ENCODE data around the gene GABRG3.

GABRG3 gene

DNA sequence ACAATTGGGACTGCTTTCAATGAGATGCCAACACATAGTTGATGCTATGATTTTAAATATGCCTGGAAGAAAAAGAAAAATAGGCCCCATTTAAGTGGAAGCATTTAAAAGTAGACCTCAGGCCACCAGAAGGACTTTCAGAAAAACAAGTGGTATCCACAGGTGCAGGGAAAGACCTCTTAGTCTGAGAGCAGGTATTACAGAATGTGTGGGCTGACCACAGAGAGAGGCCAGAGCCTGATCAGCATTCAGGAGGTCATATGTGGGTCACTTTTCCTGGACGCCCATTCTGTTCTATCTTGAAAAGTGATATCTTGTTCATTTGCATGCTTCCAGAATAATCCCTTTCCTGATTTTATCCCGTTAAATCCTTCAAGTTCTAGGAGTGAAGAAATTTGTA, 95.5 kb downstream of the GABRG3 start:
- DNase-seq: no peak

GRCh38 chr15:27067175-27067574, 96.2 kb downstream of the GABRG3 start:
- no peak for DNase-seq

- DNase-seq: no peak
These were observed 99.9 kb downstream of the GABRG3 start for GRCh38 chr15:27070841-27071240.

- no peak for DNase-seq
These were observed 103.2 kb downstream of the GABRG3 start for GRCh38 chr15:27074179-27074578.

GRCh38 chr15:27077790-27078189, 106.8 kb downstream of the GABRG3 start:
- DNase-seq: no peak

DNA sequence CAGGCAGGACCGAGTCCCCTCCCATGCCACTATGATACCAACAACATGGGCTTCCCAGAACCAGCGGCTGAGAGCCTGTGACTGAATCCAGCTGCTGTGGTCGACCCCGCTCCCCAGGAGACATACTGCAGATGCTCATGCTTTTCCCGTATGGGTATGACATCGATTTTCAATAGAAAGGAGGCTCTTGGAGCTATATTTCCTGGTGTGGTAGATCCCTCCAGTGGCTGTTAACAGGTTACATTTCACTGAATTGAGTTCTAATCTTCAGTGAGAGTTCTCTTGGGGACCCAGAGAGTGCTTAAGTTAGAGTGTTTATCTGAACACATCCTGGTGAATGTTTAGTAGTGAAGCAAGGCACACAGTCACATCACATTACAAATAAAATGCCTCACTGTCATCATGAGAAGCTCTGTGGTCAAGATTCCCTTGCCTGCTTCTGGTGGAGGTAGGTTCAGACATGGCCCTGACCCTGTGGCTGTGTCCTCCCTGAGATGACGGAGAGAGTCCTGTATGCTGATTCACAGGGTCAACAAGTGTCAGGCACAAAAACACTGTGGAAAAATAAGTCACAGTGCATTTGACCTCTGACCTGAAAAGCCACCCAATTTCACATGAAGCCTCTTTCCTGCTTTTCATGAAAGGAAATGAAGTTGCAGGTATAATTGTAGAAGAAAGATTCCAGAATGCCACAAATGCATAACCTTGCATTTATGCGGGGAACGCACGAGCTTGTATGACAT, 110.9 kb downstream of the GABRG3 start:
- DNase-seq: no peak

- no peak for DNase-seq
These were observed 111.5 kb downstream of the GABRG3 start for GRCh38 chr15:27082526-27082925.

DNA sequence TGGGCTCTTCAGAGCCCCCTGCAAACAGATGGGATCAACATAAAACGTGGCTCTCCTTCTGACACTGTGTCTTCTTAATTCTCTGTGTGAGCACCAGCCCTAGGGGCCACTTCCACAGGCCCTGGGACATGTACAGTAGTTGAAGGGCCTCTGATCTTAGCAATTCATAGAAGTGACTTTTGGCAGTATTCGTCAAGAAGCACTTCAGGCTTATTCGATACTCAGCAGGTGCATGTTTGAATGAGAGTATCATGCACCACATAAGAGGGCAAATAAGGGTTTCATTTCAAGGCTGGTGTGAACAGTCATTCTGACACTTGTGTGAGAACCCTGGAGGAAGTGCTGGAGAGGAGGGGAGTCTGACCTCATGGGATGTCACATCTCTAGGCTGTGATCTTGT, 113.9 kb downstream of the GABRG3 start:
- no peak for DNase-seq

DNA sequence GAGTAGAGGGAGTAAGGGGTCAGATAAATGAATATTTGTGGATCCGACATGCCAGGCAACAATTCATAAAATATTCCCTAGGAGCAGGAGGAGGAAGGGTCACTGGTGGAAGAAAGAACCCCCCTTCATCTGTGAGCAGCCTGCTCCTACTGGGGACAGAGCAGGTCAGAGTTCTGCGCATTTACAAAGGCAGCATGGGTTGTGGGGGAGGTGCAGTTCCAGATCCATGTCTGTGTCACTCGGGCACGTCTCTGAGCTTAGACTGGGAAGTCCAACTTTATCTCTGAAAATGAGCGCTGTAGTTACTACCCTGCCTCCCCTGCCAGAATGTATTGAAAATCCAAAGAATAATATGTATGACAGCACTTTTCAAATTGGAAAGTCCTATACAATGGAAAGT, 115.2 kb downstream of the GABRG3 start:
- DNase-seq: no peak

DNA sequence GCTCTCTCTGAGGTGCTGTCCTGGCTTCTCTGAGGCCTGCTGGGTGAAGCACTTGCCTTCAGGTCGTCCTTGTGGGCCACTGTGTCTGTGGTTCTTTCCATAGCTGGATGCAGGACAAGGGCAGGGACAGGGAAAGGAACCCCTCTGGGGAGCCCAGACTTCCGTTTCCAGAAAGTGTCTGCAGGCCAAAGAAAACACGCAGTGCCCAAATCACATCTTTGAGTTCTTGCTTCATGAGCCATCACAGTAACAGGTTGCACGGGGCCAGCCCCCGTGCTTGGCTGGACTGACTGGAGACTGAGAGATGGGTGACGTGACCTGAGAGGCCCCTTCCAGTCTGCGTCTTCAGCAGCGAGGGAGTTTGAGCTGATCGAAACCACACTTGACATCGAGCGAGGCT, 115.8 kb downstream of the GABRG3 start:
- DNase-seq: no peak

- no peak for DNase-seq
These were observed 116.9 kb downstream of the GABRG3 start for GRCh38 chr15:27087651-27088583.

DNA sequence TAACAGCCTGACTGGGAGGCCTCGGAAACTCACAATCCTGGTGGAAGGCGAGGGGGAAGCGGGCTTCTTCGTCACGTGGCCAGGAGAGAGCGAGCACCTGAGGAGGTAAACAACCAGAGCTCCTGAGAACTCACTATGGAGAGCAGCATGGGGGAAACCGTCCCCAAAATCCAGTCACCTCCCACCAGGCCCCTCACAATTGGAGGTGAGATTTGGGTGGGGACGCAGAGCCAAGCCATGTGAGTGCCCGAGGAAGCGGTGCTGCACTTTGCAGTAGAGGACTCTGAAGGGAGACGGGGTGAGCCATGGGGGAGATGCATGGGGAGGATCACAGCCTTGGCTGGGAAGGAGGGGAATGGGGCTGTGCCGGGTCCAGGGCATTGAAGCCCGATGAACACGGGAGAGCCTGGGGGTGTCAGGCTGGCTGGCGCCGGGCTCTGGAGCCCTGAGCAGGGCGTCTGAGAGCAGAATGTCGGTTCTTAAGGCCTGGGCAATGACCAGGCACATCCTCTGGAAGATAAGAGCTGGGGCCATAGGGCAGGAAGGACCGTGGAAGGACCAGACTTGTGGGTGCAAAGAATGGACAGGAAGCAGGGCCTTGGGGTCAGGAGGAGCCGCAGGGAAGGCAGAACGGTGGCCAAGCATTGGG, 117.7 kb downstream of the GABRG3 start:
- no peak for DNase-seq

GRCh38 chr15:27089233-27089586, 118.2 kb downstream of the GABRG3 start:
- DNase-seq: no peak

GRCh38 chr15:27089676-27090075, 118.7 kb downstream of the GABRG3 start:
- DNase-seq: no peak

GRCh38 chr15:27091270-27091940, 120.4 kb downstream of the GABRG3 start:
- DNase-seq: no peak

DNA sequence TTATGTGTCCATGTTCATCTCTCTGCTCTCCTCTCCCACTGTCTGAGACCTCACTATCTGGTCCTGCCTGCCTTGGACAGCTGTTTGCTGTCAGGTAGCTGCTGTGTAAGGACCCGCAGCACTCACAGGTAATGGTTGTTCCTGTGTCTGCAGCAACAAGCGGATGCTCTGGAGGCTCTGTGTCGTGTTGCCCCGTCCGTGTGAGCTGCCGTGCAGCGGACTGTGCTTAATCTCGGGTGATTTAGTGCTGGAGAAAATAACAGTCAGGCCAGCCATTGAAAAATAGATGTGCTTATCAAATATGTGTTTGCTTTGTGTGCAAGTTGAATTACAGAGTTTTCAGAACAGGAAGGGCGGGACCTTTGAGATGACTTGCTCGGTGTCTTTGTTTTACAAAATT, 121.4 kb downstream of the GABRG3 start:
- DNase-seq: no peak

DNA sequence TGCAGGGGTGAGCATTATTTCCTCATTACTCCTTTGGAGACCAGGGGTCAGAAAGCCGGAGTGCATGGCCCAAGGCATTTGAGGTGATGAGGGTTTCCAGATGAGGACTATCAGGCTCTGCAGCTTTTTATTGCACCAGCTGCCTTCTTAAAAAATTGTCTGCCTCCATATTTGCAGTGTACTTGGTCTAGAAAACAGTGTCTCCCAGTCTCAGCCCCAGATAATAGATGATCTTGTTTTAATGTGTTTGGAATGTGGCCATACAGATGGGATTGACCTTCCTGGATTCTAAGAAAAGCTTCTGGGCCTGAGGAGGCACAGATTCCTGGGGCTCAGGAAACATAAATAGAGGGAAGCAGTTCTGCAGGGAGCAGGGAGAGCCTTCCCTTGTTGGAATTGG, 123.3 kb downstream of the GABRG3 start:
- no peak for DNase-seq

- no peak for DNase-seq
These were observed 125.1 kb downstream of the GABRG3 start for GRCh38 chr15:27095886-27096624.

- no peak for DNase-seq
These were observed 126.5 kb downstream of the GABRG3 start for GRCh38 chr15:27097506-27097905.

DNA sequence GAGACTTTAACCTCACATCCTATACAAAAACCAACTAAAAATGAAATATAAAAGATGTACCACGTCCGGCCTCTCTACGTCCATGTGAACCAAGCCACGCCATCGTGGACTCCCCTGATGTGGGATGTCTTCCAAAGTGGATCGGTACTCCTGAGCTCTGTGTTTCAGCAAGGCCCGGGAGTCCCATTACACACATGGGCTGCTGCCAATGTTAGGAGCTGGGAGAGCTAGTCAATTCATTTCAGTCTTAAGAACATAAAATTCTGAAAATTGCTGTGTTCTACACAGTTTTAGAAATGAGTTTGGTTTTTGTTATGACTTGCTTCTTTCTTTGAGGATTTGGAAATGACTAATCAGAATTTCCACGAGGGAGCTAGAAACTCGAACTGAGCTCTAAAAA, 131.0 kb downstream of the GABRG3 start:
- DNase-seq: no peak

GRCh38 chr15:27111323-27111722, 140.3 kb downstream of the GABRG3 start:
- DNase-seq: no peak

GRCh38 chr15:27114473-27114872, 143.5 kb downstream of the GABRG3 start:
- no peak for DNase-seq
